Endodermal cell (in vitro differentiated cells): ENCODE data around the gene DUS1L. TPM values are rescaled to one million over a fixed set of nuclear protein-coding genes. Genes with fewer than 3 reads are reported as not detected.

Experiments used
- DNase-seq: peaks from one replicate; pipeline ENCODE4 v3.0.0-alpha.2; 2017
- H3K27ac ChIP-seq: 2 replicates; pipeline ENCODE4 v1.5.1; 2013; ENCODE audit warnings: mild to moderate bottlenecking, low read depth, low read length, moderate library complexity
- H3K27me3 ChIP-seq: 2 replicates; pipeline ENCODE4 v1.6.1; 2013; ENCODE audit warnings: mild to moderate bottlenecking, low read length, moderate library complexity; ENCODE audit not compliant: insufficient read depth, control insufficient read depth, poor library complexity, severe bottlenecking
- H3K36me3 ChIP-seq: 2 replicates; pipeline ENCODE4 v1.7.0; 2013; ENCODE audit warnings: mild to moderate bottlenecking, low read length, moderate library complexity; ENCODE audit not compliant: control insufficient read depth, insufficient read depth
- H3K4me1 ChIP-seq: one replicate; pipeline ENCODE4 v1.7.0; 2013; ENCODE audit warnings: low read length; ENCODE audit not compliant: control insufficient read depth, insufficient read depth
- H3K4me3 ChIP-seq: 2 replicates; pipeline ENCODE4 v1.5.1; 2013; ENCODE audit warnings: mild to moderate bottlenecking, low read length, moderate library complexity
- H3K9ac ChIP-seq: 2 replicates; pipeline ENCODE4 v1.6.1; 2013; ENCODE audit warnings: mild to moderate bottlenecking, low read length, moderate library complexity; ENCODE audit not compliant: poor library complexity, severe bottlenecking; ENCODE audit errors: extremely low read depth
- H3K9me3 ChIP-seq: 2 replicates; pipeline ENCODE4 v1.6.1; 2013; ENCODE audit warnings: mild to moderate bottlenecking, low read length, moderate library complexity; ENCODE audit not compliant: control insufficient read depth
- H3K27ac Mint-ChIP-seq: 2 replicates; pipeline ENCODE4 v1.8.0; 2020; ENCODE audit warnings: mixed read lengths
- H3K27me3 Mint-ChIP-seq: 2 replicates; pipeline ENCODE4 v1.8.0; 2021; ENCODE audit warnings: mild to moderate bottlenecking, mixed read lengths; ENCODE audit not compliant: insufficient read depth
- H3K36me3 Mint-ChIP-seq: 2 replicates; pipeline ENCODE4 v1.8.0; 2020; ENCODE audit warnings: low read depth, mixed read lengths
- H3K4me1 Mint-ChIP-seq: 2 replicates; pipeline ENCODE4 v1.8.0; 2020; ENCODE audit warnings: mixed read lengths
- H3K4me3 Mint-ChIP-seq: 2 replicates; pipeline ENCODE4 v1.8.0; 2020; ENCODE audit warnings: mild to moderate bottlenecking, moderate library complexity, mixed read lengths
- H3K9me3 Mint-ChIP-seq: 2 replicates; pipeline ENCODE4 v1.8.0; 2020; ENCODE audit warnings: mild to moderate bottlenecking, mixed read lengths
- WGBS, 2 experiments: methylation state at CpG; one replicate each; pipeline versions ENCODE4 v1.1.5 to v1.1.7; 2013; ENCODE audit warnings: missing lambda C conversion rate in 2 of 2, mixed read lengths in 1 of 2; ENCODE audit not compliant: insufficient coverage in 1 of 2, insufficient read length in 1 of 2; 5-methylcytosine and 5-hydroxymethylcytosine counted together
- total RNA-seq, 2 donors: library from RNA; stranded (reverse); fragmentation: NEBNext Ultra II Directional in 1 of 2; extraction: Animal tissue kit (Norgen Biotek cat#: 25700) in 1 of 2; gene quantifications; 2 replicates in 1 of 2; 3 replicates in 1 of 2; pipeline ENCODE4 v1.2.1, GENCODE V29; 2021
- TF ChIP-seq, protein P1 (sequence below): fragments of 200-600 bp; sonication (generic); conservative IDR thresholded peaks from 2 replicates; pipeline ENCODE4 v1.5.0; 2021; ENCODE audit warnings: antibody characterized with exemption, mild to moderate bottlenecking

DUS1L gene
- total RNA-seq, 2 donors from 2014 or later: 85.3 to 108 TPM

- no peak overlapping the region for H3K4me3 Mint-ChIP-seq
- no peaks in the 10 kb centered on the region for H3K27me3 Mint-ChIP-seq
- no peak for DNase-seq
- peaks cover 2% of the 10 kb centered on the region for H3K4me1 Mint-ChIP-seq
- H3K27ac ChIP-seq: no peak overlapping the region
- H3K36me3 Mint-ChIP-seq: peaks cover 34% of the 10 kb centered on the region
- WGBS, 2 experiments: 94 to 95% methylated on average over 18 to 37 of the region's 37 CpGs
- TF ChIP-seq, protein P1, sequence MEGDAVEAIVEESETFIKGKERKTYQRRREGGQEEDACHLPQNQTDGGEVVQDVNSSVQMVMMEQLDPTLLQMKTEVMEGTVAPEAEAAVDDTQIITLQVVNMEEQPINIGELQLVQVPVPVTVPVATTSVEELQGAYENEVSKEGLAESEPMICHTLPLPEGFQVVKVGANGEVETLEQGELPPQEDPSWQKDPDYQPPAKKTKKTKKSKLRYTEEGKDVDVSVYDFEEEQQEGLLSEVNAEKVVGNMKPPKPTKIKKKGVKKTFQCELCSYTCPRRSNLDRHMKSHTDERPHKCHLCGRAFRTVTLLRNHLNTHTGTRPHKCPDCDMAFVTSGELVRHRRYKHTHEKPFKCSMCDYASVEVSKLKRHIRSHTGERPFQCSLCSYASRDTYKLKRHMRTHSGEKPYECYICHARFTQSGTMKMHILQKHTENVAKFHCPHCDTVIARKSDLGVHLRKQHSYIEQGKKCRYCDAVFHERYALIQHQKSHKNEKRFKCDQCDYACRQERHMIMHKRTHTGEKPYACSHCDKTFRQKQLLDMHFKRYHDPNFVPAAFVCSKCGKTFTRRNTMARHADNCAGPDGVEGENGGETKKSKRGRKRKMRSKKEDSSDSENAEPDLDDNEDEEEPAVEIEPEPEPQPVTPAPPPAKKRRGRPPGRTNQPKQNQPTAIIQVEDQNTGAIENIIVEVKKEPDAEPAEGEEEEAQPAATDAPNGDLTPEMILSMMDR: no peak
- peaks cover 14% of the 10 kb centered on the region for H3K4me1 ChIP-seq
- H3K36me3 ChIP-seq: peaks cover 69% of the 10 kb centered on the region
- no peak overlapping the region for H3K4me3 ChIP-seq
- no peak overlapping the region for H3K9ac ChIP-seq
- no peaks in the 10 kb centered on the region for H3K9me3 Mint-ChIP-seq
- H3K27me3 ChIP-seq: no peaks in the 10 kb centered on the region
- H3K9me3 ChIP-seq: no peaks in the 10 kb centered on the region
- H3K27ac Mint-ChIP-seq: no peak overlapping the region
These were observed 25.9 kb upstream of the DUS1L start for GRCh38 chr17:82091264-82092066.

DNA sequence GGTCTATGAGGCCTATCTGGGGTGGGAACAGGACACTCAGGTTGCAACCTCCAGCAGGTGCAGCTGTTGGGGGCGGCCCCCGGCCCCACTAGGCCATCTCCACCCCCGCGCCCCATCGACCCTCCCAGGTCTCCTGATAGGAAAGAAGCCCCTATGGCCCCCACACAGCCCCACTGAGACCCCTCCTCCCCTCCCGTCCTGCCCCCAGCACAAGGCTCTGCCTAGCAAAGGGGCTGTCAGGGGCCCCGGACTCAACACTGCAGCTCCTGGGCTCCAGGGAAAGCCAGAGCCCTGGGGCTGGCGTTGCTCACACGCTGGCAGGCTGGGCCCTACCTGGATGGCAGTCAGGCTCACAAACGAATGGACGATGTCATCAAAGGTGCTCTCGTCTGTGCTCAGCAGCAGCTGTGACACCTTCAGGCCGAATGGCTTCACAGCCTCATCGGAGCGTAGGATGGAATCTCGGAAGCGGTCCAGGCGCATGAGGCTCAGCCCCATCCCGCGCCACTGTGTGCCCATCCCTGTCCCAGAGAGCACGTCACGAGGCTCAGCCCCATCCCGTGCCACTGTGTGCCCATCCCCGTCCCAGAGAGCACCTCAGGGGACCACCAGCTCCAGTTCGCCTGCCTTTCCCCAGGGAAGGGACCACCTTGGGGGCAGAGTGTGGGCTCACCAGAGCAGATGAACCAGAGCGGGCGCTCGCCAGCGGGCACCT, 25.1 kb upstream of the DUS1L start:
- Mint-ChIP-seq H3K36me3 (peaks cover 32% of the 10 kb centered on the region), H3K9me3 (no peaks in the 10 kb centered on the region), H3K27me3 (no peaks in the 10 kb centered on the region), H3K4me1 (no peaks in the 10 kb centered on the region), H3K4me3 (no peak overlapping the region), H3K27ac (no peak overlapping the region)
- no peak overlapping the region for H3K9ac ChIP-seq
- H3K4me3 ChIP-seq: no peak overlapping the region
- H3K9me3 ChIP-seq: no peaks in the 10 kb centered on the region
- no peak for DNase-seq
- TF ChIP-seq, protein P1: no peak
- peaks cover 61% of the 10 kb centered on the region for H3K36me3 ChIP-seq
- H3K27ac ChIP-seq: no peak overlapping the region
- WGBS, 2 experiments: 96 to 97% methylated on average over 16 to 29 of the region's 29 CpGs
- no peaks in the 10 kb centered on the region for H3K27me3 ChIP-seq
- H3K4me1 ChIP-seq: peaks cover 6% of the 10 kb centered on the region

DNA sequence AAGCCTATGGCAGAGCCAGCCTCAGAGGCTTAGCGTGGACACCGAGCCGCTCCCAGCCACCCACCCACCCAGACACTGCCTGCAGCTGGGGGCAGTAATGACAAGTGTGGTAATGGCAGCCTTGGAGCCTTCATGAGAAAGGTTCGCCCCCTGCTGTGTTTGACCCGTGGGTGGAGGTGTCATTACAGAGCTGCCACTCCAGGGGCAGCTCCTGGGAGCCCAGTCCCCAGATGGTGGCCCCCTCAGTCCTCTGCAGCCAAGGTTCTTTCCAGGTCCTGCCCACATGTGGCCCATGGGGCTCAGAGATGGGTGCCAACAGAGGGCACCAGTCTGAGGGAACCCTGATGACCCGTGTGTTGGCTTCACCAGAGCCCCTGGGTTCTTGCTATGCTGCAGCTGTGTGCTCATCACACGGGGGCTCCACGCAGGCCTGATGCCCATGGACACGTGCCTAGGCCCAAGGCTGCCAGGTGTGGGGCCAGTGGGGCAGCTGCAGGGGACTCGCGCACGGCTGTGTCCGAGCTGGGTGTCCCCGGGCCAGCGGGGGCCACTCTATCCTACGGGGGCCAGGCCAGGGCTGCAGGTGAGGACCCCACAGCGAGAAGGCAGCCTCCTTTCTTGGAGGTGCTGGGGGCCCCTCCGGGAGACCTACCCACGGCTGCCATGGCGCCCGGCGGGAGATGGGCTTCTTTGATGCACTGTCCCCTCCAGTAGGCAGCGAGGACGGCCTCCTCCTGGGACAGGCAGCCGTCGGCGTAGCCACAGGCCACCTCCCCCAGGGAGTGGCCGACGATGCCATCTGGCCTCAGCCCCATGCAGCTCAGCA, 24.3 kb upstream of the DUS1L start:
- Histone ChIP-seq H3K27ac (no peak overlapping the region), H3K4me1 (no peaks in the 10 kb centered on the region), H3K9ac (no peak overlapping the region), H3K36me3 (peaks cover 54% of the 10 kb centered on the region), H3K4me3 (no peak overlapping the region), H3K27me3 (no peaks in the 10 kb centered on the region), H3K9me3 (no peaks in the 10 kb centered on the region)
- TF ChIP-seq, protein P1: no peak
- Mint-ChIP-seq H3K36me3 (peaks cover 26% of the 10 kb centered on the region), H3K9me3 (no peaks in the 10 kb centered on the region), H3K27ac (no peak overlapping the region), H3K4me3 (no peak overlapping the region), H3K4me1 (no peaks in the 10 kb centered on the region), H3K27me3 (no peaks in the 10 kb centered on the region)
- DNase-seq: no peak
- 96% methylated on average over 14 to 29 of the region's 29 CpGs for WGBS, 2 experiments
